GM19023 (cell line): ENCODE data around the gene EDN3.
"Not testable (repeated sequence)": the region's sequence is repeated elsewhere in the genome, so short reads cannot be mapped to it uniquely, and the experiment has no call there.

Experiments used
- ATAC-seq: cut with Tn5 transposase; IDR thresholded peaks from one replicate; pipeline ENCODE4 v1.9.1; 2021; ENCODE audit warnings: mild to moderate bottlenecking, moderate library complexity; ENCODE audit not compliant: unreplicated experiment

Gene EDN3

DNA sequence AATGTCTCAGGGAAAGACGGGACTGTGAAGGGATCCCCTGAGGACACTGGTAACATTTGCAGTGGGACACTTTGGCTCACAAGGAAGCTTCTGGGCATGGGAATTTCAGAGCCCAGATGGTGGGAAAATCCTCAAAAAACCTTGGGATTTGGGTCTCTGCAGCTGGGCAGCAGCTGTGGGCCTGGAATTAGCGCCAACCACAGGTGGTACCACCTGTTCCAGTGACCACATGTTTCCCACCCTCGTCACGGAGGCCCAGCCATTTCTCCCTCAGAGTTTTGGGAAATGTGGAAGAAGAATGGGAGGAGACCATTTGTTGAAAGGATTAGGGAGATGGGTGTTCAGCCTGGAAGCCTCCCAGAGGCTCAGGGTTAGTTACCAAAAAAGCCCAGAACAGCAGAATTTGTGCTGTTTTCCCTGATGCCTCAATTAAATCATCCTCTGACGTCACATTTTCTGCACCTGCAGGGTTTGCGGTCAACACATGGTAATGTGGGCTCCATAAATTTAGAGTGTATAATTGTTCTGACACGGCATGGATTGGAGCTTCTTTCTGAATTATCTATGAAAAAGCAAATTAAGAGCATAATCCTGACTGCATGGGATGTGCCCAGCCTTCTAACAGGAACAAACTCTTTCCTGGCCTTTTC lies 34.4 kb downstream of the EDN3 start:
- no peak for ATAC-seq

GRCh38 chr20:59335377-59335776 lies 35.0 kb downstream of the EDN3 start:
- ATAC-seq = no peak

DNA sequence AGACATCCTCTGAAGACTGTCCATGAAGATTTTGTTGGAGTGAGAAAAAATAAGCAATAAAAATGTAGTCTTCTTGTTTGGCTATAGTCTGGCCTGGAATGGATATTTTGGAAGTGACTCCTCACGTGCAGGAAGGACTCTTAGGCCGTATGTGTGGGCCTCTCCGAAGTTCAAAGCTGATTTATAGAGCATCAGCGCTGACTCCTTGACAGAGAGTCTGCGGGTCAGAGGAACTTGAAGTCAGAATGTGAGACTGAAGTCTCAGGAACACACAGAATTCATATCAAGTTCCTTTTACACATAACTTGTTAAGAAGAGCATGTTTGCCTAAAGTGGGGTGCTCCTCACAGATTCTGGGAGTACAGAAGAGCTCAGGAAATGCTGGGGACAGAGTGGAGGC lies 36.1 kb downstream of the EDN3 start:
- ATAC-seq = no peak

GRCh38 chr20:59338444-59338843 lies 38.0 kb downstream of the EDN3 start:
- not testable (repeated sequence) for ATAC-seq

- no peak for ATAC-seq
Measured at GRCh38 chr20:59340201-59340885, 39.9 kb downstream of the EDN3 start.

- not testable (repeated sequence) for ATAC-seq
Measured at GRCh38 chr20:59341285-59342022, 41.0 kb downstream of the EDN3 start.

GRCh38 chr20:59342023-59342957 lies 41.9 kb downstream of the EDN3 start:
- ATAC-seq = no peak

DNA sequence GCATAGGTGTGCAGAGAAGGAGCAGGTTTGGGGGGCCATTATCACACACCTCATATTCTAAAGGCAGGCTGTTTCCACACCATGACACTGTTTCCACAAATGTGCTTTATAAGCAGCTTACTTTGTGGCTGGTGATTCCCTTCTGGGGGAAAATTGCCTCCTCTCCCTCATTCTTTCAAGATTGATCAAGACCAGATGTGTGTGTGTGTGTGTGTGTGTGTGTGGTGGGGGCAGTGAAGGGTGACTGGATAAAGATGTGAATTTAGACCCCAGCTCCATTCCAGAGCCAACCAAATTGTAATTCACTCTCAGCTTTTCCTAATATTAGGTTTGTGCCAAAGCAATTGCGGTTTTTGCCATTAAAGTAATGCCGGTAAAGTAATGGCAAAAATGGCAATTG lies 45.6 kb downstream of the EDN3 start:
- no peak for ATAC-seq

GRCh38 chr20:59349277-59349676 lies 48.9 kb downstream of the EDN3 start:
- ATAC-seq = no peak

- no peak for ATAC-seq
Measured at GRCh38 chr20:59350330-59351156, 50.1 kb downstream of the EDN3 start.

DNA sequence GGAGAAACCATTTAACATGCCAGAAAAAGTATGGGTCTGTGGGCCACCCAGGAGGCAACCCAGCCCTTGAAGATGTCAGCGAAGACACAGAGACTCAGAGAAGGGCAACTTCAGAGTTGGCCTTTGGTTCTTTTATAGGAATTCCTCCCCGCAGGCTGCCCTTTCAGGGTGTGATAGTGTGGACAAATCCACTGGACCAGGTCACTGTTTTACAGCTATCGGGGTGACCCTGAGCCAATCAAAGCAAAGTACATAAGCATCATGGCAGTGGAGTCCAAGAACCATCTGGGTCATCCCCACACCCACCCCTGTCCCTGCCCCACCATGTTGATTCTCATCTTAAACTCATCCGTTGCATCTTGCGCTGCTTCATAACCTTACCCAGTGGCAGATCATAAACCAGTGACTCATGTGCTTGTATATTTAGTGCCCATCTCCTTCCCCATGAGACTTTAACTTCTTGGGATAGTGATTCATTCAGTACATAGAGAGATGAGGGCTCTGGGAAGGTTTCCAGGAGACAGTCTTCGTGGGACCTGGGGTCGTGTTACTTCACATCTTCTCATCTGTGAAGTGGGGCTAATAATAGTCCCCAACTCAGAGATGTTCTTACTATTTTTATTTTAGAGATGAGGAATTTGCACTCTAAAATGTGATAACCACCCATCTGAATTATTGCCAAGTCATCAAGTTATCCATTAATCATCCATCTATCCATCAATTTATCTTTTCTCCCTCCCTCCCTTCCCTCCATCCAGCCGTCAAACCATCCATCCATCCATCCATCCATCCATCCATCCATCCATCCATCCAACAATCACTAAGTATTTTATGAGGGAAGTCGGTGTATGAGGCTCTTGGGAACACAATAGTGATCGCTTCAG lies 51.0 kb downstream of the EDN3 start:
- ATAC-seq = no peak

DNA sequence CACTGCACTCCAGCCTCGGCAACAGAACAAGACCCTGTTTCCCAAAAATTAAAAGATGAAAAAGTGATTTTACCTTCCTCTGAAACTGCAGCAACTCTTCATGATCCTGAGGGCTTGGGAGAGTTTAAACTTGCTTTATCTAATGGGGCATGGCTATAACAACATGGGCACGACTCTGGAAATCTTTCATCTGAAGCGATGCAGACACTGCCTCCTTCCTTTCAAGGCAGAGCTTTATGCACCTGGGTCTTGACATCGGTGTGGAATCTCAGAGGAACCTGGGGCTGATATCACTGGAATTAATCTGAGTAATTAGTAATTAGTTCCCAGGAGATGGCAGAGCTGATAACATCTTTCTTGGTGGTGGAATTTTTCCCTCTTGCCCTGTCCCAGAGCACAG lies 52.1 kb downstream of the EDN3 start:
- no peak for ATAC-seq

- ATAC-seq = no peak
Measured at GRCh38 chr20:59352990-59353389, 52.6 kb downstream of the EDN3 start.

- ATAC-seq = no peak
Measured at GRCh38 chr20:59354460-59354859, 54.0 kb downstream of the EDN3 start.

DNA sequence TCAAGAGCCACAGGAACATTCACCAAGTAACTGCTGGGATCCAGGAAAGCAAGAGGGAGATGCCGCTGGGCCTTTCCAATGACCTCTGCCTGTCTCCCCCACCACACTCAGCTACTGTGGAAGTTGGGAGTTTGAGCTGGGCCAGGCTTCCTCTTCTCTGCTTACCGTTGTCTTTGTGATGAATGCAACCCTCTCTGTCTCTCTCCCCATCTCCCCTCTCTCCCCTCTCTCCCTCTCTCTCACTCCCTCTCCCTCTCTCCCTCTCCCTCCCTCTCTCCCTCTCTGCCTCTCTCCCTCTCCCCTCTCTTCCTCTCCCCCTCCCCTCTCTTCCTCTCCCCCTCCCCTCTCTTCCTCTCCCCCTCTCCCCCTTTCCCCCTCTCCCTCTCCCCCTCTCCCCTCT lies 54.8 kb downstream of the EDN3 start:
- no peak for ATAC-seq

DNA sequence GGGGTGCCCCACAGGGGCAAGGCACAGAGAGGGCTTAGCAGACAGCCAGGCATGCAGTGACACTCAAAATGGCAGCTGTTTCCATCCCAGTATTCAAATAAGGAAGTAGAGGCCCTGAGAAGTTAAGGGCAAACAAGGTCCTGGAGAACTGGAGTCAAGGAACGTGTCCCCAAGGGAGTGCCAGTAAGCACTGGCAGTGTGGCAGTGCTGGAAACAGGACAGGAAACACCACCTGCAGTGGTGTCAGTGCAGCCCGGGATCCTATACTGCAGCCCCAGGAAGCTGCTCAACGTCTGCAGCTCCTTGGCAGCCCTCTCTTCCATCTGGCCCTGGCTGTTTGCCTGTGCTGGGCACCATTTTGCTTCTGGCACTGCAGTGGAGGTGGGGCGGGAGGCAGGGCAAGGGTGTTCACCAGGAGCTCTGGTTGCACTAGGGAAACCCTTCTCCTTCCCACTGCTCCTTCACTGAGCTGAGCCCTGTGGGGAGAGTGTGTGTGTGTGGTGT lies 56.3 kb downstream of the EDN3 start:
- ATAC-seq = no peak

DNA sequence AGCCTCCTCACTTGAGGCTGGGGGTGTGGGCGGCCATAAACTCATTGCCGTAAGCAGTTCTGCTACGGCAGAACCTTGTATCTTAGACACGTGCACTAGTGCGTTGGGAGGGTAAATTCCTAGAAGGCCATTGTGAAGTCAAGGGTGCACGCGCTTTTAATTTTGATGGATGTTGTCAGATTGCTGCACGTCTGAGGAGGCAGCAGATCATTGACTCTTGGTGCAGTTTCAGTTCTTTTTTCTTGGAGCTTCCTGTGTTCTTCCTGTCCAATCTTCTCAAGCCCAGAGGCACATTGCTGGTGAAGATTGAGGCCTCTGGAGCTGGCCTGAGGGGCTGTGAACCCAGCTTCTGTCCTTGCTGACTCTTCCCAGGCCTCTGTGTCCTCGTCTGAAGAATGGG lies 58.4 kb downstream of the EDN3 start:
- not testable (repeated sequence) for ATAC-seq

DNA sequence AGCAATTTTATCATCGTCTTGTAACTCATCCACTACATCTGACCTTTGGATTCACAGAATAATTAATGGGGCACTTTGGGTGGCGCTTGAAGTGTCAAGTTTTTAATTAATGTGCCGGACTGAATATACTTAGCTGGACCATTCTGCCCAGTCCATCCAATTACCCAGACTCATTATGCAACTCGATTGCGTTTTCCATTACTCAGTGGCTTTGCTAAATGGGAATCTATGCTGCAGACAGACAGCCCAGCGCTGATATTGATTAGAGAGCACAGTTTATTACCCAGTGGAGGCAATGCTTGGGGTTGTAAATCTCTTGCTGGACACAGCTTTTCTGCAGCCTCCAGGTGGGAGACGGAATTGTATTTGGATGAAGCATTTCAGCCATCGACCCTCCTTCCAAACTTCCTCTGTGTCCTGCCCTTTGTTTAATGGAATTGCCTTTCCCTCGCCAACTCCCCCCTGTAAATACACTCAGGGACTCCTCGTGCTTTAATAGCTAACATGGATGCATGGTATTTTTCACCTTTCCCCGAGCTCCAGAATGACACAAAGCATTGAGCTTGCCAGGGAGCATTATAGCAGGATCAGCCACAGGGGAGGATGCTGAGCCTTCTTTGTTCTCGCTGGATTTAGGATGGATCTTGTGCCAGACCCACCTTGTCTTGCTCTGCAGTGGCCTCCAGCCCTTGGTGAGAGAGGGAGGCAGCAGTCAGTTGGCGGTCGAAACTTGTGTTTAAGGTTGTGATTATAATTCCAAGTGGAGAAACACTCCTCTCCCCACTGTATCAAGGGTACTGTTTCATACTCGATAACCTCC lies 59.7 kb downstream of the EDN3 start:
- ATAC-seq = no peak
